ENCODE results near the gene FARS2.

DNA sequence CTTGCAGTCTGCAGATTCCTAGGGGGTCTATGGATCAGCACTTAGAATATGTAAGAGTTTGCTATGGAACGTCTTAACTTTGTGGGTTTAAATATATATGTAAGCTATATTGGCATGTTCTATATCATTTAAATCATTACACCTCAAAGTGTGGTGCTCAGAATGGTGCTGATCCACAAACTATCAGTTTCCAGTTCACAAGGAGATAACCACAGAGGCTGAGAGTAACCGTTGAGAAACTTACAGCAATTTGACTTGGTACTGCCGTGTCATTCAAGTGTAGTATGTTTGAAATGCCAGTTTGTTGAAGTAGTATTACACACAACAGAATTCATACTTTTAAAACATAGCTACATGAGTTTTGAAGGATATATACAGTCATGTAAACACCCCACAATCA, 279.7 kb downstream of the FARS2 start:
- no peak for TF ChIP-seq CTCF (IDR thresholded peaks at IDR 0.05)
- TF ChIP-seq POLR2AphosphoS5 (IDR thresholded peaks at IDR 0.05): no peak
